HG03460 (cell line): ENCODE results near the gene PCNX1.
"Not testable (repeated sequence)": the region's sequence is repeated elsewhere in the genome, so short reads cannot be mapped to it uniquely, and the experiment has no call there.

Source experiments
- ATAC-seq: cut with Tn5 transposase; IDR thresholded peaks from one replicate; pipeline ENCODE4 v1.9.1; 2021; ENCODE audit not compliant: unreplicated experiment

The PCNX1 gene

DNA sequence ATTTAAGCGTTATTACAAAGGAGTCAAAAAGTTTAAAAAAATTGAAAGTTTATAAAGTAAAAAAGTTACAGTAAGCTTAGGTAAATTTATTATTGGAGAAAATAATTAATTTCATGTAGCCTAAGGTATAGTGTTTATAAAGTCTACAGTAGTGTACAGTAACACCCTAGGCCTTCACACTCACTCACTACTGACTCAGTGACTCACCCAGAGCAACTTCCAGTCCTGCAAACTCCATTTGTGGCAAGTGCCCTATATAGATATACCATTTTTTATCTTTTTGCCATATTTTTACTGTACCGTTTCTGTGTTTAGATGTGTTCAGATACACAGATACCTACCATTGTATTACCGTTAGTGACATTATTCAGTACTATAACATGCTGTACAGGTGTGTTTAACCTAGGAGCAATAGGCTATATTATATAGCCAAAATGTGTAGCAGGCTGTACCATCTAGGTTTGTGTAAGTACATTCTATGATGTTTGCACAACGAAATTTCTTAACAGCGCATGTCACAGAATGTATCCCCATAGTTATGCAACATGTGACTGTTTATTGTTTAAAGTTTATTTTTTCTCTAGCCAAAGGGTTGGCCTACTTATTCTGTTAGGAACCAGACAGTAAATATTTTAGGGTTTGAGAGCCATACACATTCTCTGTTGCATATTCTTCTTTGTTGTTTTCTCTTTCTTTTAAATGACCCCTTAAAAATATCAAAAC lies 155.5 kb downstream of the PCNX1 start:
- no peak for ATAC-seq

DNA sequence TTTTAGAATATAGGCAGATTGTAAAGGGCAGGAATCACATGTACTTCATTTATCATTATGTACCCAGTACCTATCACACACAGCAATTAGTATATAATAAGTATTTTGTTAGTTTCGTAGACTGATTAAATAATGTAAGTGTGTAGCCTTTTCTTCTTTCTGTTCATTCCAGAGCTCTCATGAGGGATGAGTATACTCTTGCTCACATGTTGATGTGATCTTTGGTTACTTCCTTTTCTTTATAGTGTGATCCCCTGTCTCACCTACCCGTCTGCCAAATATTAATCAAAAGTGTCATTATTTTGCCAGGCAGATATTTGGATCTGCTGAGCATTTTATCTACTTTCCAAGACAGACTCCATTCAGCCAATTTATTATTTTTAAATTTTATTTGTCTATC lies 156.1 kb downstream of the PCNX1 start:
- ATAC-seq, result no peak

DNA sequence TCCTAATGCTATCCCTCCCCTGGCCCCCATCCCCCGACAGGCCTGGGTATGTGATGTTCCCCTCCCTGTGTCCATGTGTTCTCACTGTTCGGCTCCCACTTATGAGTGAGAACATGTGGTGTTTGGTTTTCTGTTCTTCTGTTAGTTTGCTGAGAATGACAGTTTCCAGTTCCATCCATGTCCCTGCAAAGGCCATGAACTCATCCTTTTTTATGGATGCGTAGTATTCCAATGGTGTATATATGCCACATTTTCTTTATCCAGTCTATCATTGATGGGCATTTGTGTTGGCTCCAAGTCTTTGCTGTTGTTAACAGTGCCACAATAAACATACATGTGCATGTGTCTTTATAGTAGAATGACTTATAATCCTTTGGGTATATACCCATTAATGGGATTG lies 157.5 kb downstream of the PCNX1 start:
- not testable (repeated sequence) for ATAC-seq

DNA sequence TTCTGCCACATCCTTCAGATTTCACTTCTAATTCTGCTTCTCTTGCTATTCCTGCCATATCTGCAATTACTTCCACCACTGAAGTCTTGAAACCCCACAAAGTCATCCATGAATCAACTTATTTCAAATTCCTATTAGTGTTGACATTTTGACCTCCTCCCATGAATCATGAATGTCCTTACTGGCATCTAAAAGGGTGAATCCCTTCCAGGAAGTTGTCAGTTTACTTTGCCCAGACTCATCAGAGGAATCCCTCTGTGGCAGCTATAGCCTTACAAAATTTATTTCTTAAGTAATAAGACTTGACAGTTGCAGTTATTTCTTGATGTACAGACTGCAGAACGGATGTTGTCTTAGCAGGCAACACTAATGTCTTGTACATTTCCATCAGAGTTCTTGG lies 162.9 kb downstream of the PCNX1 start:
- ATAC-seq, result no peak

- ATAC-seq, result no peak
Measured at GRCh38 chr14:71071042-71071441, 163.8 kb downstream of the PCNX1 start.

DNA sequence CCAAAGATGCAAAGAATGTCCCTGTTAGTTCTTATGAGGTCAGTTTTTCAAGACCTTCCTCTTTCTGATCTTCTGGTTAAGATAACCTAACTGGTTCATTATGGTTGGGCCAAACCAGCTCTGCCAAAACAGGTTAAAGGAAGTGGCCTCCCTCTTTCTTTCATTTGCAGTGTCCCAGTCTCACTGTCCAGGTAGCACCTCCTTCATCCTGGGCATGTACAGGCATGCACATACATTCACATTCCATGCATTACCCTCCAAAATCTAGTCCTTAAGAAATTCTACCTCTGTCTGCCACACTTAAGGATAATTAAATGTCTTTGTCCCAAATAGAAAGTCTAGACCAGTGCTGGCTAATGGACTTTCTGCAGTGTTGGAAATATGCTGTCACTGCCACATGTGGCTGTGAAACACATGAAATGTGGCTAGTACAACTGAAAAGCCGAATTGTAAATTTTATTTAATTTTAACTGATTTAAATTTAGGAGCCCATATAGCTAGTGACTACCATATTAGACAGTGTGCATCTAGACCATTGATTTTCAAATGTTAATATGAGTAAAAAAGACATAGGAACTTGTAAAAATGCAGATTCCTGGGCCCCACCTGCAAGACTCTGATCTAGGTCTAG lies 169.3 kb downstream of the PCNX1 start:
- no peak for ATAC-seq

GRCh38 chr14:71078500-71078899 lies 171.2 kb downstream of the PCNX1 start:
- ATAC-seq, result no peak

- ATAC-seq, result no peak
Measured at GRCh38 chr14:71086567-71086966, 179.3 kb downstream of the PCNX1 start.

DNA sequence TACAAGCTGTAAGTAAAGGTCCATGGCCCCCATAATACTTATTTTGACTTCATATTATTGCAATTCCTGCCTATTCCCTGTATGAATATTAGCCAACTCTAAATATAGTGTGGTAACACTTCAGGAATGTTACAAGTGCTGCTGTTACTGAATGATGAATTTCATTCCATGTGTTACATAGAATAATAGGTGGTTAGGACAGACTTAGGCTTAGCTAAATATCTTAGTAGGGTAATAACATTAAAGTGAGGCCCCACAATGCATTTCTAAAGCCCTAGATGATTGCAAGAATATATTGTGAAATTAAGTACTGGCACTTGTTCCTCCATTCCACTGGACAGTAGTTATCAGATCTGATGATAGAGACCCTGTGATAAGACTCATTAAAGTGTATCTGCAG lies 182.7 kb downstream of the PCNX1 start:
- no peak for ATAC-seq

GRCh38 chr14:71094722-71095121 lies 187.5 kb downstream of the PCNX1 start:
- ATAC-seq, result no peak

GRCh38 chr14:71096947-71097346 lies 189.7 kb downstream of the PCNX1 start:
- ATAC-seq, result no peak

DNA sequence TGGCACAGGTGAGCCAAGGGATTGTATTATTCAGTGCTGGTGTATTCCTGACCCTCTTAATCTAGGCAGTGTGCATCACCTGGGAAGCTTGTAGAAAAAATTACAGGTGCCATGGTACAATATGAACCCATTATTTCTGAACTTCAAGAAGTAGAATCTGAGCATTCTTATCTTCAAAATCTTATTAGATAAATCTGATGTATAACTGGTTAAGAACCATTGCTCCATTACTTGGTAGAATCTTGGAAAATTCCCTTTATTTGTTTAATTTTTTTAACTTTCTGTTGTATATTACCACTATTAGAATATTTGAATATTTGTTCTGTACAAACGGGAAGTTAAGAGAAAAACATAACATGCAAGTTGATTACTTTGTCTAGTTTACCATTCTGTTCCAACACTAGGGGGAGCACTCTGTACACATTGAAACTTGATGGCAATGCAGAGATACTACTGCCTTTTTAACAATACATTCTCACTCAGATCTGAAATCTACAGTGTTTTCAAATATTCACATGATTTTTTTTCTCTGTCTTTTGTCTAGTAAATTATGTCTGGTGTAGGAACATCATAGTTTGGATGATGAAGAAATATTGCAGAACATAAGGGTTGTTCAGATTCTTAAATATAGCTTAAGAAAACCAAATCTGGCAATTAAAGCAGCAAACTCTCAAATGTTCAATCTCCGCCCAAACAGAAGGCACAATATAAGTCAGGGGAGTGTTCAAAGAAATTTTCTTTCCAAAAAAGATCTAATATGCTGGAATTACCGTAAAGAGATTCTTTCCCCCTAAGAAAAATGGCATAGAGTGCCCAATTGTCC lies 196.6 kb downstream of the PCNX1 start:
- ATAC-seq, result no peak

GRCh38 chr14:71105177-71105576 lies 197.9 kb downstream of the PCNX1 start:
- no peak for ATAC-seq

DNA sequence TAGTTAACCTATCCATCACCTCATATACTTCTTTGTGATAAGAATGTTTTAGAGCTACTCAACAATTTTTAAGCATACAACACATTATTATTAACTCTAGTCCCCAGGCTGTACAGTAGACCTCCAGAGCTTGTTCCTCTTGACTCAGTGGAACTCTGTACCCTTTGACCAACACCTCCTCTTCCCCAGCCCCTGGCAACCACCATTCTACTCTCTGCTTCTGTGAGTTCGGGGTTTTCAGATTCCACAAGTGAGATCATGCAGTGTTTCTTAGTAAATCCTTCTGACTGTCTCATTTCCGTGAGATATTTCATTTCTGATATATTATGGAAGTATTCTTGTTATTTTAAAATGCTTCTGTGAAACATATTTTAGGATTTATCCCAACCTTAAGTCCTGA lies 200.7 kb downstream of the PCNX1 start:
- ATAC-seq, result no peak

- no peak for ATAC-seq
Measured at GRCh38 chr14:71108398-71109119, 201.3 kb downstream of the PCNX1 start.

GRCh38 chr14:71113376-71113775 lies 206.1 kb downstream of the PCNX1 start:
- ATAC-seq, result no peak

GRCh38 chr14:71114565-71114964 lies 207.3 kb downstream of the PCNX1 start:
- ATAC-seq, result no peak

GRCh38 chr14:71115306-71115705 lies 208.0 kb downstream of the PCNX1 start:
- ATAC-seq, result no peak

DNA sequence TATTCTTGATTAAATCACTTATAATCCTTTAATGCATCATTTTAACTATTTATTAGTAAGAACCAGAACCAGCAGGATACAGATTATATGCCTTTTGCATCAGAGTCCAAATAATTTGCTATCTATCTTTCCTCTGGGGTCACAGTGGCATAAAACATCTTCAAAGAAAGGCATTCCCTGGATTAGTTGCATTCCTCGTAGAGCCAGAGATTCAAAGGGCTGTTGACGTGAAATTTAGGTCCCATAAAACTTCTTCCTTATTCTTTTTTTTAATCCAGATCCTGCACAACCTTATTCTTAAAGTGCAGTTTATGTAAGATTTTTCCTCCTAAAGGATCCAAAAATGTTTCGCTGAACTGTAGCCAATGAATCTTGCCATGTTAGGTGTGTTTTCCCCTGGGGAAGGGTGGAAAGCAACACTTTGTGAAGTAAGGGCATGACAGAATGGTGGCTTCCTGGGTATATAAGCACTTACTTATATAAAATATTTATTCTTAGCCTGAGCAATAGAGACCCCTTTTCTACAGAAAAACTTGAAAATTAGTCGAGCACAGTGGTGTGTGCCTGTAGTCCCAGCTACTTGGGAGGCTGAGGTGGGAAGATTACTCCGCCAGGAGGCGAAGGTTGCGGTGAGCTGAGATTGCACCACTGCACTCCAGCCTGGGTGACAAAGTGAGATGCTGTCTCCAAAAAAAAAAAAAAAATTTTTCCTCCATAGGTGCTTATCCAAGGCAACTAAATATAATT lies 208.7 kb downstream of the PCNX1 start:
- ATAC-seq, result no peak

DNA sequence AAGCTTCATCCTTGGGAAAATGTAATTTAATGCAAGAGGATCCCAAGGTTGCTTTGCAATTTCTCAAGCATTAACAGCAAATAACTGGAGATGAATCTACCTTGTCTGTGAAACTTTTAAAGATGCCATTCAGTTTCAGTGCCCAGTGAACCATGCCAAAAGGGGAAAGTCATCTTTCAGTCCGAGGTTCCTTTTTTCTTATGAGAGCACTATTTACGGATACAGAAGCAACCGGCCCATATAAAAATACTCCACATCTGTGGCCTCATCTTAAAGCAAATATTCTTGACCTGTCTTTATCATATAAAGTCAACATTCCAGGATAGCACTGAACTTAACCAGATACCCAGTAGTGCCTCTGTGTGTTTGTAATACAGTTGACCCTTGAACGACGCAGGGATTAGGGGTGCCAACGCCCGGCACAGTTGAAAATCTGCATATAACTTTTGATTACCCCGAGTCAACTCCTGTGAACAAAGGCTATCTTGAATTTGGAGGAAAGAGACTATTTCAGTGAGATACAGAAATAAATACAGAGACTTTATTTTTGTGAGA lies 209.4 kb downstream of the PCNX1 start:
- ATAC-seq, result no peak
